Activated T-cell treated with anti-CD3 and anti-CD28 coated beads for 1 hour (primary cell): Measurements from ENCODE around the gene NFYA.
"Not testable (repeated sequence)": the region's sequence is repeated elsewhere in the genome, so short reads cannot be mapped to it uniquely, and the experiment has no call there.

ENCODE experiments used
- DNase-seq: peaks from one replicate; pipeline ENCODE4 v3.0.0-alpha.2; 2020; ENCODE audit warnings: low read depth

NFYA gene

DNA sequence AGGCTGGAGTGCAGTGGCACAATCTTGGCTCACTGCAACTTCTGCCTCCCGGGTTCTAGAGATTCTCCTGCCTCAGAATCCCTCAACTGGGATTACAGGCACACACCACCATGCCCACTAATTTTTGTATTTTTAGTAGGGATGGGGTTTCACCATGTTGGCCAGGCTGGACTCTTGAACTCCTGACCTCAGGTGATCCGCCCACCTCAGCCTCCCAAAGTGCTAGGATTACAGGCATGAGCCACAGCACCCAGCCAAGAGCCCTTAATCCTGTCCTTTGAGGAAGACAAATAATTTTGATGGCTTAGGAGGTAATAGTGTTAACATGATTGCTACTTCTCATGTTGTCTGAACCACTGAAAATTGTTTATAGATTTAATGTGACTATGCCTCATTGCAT is 42.3 kb downstream of the NFYA start:
- not testable (repeated sequence) for DNase-seq

GRCh38 chr6:41119508-41119907 is 46.7 kb downstream of the NFYA start:
- no peak for DNase-seq

DNA sequence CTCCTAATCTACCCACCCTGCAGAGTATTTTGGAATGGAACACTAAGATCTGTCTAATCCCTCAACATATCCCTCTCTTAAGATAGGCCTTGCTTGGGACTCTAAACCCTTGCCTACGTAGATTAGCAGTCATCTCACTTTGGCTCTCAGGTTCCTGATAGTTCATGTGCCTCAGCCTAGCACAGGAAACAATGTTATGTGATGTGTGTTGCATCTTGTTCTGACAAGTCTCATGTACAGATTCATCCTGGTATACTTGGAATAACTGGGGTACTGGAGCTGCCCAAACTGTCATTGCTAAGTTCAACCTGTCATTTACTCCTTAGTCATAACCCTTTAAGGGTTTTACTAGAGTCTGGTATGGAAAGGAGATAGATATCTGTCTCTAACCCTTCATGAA is 47.3 kb downstream of the NFYA start:
- no peak for DNase-seq

GRCh38 chr6:41122373-41122772 is 49.6 kb downstream of the NFYA start:
- no peak for DNase-seq

DNA sequence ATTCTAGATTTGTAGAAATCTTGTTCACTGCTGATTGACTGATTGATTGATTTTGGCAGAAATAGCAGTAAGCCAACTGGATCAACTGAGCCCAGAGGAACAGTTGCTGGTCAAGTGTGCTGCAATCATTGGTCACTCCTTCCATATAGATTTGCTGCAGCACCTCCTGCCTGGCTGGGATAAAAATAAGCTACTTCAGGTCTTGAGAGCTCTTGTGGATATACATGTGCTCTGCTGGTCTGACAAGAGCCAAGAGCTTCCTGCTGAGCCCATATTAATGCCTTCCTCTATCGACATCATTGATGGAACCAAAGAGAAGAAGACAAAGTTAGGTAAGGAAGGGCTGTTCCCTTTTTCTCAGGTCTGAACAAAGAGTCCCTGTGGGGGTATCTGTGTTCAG is 50.1 kb downstream of the NFYA start:
- no peak for DNase-seq

- DNase-seq, result no peak
Measured at GRCh38 chr6:41125282-41125681, 52.5 kb downstream of the NFYA start.

DNA sequence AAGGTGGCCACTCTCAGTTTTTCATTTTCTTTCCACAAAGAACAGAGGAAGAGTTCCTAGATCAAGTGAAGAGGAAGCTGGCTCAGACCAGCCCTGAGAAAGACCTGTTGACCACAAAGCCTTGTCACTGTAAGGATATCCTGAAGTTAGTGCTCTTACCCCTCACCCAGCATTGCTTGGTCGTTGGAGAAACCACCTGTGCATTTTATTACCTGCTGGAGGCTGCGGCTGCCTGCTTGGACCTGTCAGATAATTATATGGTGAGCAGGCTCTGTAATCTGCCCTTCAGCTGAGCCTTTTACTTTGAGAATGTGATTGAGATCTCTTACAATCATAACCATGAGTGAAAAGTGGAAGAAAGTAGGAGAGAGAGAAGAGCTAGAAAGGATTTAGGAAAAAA is 59.5 kb downstream of the NFYA start:
- DNase-seq, result no peak

GRCh38 chr6:41135062-41135832 is 62.5 kb downstream of the NFYA start:
- no peak for DNase-seq

DNA sequence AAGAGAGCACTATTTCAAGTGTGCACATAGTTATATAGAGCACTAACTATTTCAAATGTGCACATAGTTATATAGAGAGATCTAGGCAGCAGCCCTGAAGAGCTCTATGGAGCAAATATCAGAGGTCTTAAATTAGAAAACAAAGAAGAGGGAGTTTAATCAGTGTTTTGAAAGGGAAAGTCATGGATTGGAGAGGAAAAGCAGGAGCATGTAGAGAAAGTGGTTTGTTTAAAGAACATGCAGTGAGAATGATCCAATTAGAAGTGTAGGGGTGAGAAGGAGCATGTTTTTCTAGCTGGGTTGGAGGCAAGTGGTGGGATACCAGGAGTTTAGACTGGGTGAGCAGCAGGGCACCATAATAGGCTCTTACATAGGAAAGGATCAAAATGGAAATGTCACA is 64.1 kb downstream of the NFYA start:
- no peak for DNase-seq

DNA sequence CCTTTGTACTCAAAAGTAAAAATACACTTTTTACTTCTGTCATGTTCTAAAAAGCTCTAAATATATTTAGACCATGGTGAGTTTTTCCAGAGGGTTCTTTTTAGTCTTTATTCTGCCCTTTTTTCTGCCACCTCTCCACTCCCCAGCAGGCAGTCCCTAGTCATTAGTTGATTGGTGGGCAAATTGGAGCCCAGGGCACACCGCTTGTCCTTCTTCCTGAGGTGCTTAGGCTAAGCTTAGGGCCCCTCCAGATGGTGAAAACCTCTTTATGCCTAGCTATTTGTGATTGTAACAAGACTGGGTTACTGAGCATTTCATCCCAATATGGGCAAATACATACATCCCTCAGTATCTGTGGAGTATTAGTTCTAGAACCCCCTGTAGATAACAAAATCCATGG is 75.1 kb downstream of the NFYA start:
- DNase-seq, result no peak
